ENCODE results near the gene ZSWIM2. TPM values are rescaled to one million over a fixed set of nuclear protein-coding genes. Genes with fewer than 3 reads are reported as not detected.
"Not testable (repeated sequence)": the region's sequence is repeated elsewhere in the genome, so short reads cannot be mapped to it uniquely, and the experiment has no call there.

ZSWIM2 gene
- total RNA-seq, 1 experiment from 2014 or later = not detected

DNA sequence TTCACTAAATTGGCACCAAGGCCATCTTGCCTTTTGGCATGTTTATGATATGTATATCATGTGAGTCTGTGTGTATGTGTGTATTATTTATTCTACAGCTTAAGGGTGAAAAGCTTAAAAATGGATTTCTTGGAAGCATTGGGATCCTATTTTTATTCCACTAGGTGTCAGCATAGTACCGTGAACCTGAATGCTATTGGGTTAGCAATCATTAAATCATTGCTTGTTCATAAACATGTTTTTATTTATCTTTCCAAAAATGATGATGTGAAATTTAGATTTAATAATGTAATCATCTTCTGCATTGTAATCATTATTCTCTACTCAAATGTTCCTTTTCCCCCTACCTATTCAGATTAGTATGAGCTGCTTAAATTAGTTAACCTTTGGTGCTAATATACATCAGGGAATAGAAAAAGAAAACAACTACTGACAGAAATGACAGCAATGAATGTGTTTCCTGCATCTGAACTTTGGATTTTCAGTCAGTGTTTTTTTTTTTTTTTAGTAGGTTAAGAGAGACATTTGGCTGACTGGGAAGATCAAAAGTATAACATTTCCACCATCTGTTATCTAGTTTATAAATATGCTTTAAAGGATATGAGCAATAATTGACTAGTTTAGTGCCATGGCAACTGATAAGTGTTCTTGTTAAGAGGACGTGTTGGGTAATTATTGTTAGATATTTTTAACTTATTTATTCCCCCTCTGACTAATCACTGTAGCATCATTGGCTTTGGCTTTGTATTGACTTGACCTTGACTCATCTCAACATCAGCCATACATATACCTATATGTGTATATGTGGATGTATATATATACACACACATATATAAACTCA lies 14.1 kb upstream of the ZSWIM2 start:
- H3K36me3 ChIP-seq = no peaks in the 10 kb centered on the region
- peaks cover 4% of the 10 kb centered on the region; the same call in 1 of the 2 replicates for H3K9me3 ChIP-seq
- no peaks in the 10 kb centered on the region for H3K27me3 ChIP-seq
- DNase-seq = no peak
- no peak overlapping the region for H3K4me3 ChIP-seq

DNA sequence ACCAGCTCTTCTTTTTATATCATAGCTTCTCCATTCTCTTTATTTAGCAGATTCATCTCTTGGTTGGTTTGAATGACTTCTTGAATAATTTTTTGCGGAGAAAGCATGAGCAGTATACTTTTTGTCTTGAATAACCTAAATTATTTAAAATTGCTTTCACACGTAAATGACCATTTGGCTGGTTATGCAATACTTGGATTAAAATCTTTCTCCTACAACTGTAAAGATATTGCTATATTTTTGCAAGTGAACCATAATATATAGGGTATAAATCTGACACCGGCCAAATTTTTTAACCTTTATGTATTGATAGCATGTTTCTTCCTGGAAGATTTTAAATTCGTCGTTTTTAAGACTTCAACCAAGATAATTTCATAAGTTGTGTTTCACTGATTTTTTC lies 6.2 kb upstream of the ZSWIM2 start:
- H3K9me3 ChIP-seq = no peaks in the 10 kb centered on the region; the same call in 1 of the 2 replicates
- H3K4me3 ChIP-seq = no peak overlapping the region
- no peaks in the 10 kb centered on the region for H3K36me3 ChIP-seq
- DNase-seq = no peak
- no peaks in the 10 kb centered on the region for H3K27me3 ChIP-seq

DNA sequence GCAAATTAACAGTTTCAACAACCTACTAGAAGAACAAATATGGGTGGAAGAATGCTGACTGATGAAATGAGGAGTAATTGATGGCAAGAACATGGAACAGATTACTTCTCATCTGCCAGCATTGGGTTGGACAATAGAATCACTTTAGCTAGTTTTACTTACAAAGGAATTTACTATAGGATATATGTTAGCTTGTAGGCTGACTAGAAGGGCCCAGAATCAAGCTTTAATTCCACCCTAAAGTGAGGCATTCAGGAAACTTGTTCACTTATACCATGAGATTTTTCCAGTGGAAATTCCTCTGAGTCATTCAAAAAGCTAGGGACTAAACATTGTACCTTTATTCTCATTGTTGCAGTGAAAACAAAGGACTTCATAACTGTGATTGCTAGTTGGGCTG lies 5.0 kb upstream of the ZSWIM2 start:
- Histone ChIP-seq H3K4me3 (no peak overlapping the region), H3K9me3 (no peaks in the 10 kb centered on the region; the same call in 1 of the 2 replicates), H3K36me3 (no peaks in the 10 kb centered on the region), H3K27me3 (no peaks in the 10 kb centered on the region)
- no peak for DNase-seq

DNA sequence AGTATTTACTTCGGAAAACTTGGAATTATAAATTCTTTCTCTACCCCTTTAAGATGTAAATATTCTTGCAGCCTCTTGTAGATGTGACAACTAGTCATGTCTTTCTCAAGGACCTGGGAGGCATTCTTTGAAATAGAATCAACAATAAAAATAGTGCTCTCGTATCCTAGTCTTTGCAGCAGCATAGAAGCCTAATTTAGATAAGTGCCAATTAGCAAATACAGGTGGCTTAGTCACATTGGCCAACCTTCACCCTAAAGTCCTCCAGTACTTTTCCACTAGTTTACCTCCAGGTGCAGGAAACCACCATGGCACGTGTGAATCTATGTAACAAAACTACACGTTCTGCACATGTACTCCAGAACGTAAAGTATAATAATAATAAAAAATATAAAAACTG lies 3.5 kb upstream of the ZSWIM2 start:
- DNase-seq = no peak
- no peaks in the 10 kb centered on the region for H3K27me3 ChIP-seq
- H3K36me3 ChIP-seq = no peaks in the 10 kb centered on the region
- H3K4me3 ChIP-seq = no peak overlapping the region
- no peaks in the 10 kb centered on the region; the same call in 1 of the 2 replicates for H3K9me3 ChIP-seq

DNA sequence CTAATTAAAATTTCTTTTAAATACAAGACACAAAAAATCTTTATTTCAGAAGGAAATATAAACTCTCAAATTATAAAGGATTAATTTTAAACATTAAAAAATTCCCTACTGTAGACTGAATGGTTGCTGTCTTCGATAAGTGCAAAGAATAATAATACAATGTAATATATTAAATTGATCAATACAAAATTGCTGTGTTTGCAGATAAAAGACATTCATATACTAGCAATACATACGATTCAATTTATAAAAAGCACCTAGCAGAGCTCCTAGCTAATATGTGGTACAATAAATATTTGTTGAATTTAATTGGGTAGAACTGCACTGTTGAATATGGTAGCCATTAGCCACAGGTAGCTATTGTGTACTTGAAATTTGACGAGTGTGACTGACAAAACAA lies 6.6 kb downstream of the ZSWIM2 start:
- Histone ChIP-seq H3K9me3 (no peaks in the 10 kb centered on the region), H3K36me3 (no peaks in the 10 kb centered on the region), H3K4me3 (no peak overlapping the region), H3K27me3 (no peaks in the 10 kb centered on the region)
- DNase-seq = no peak

DNA sequence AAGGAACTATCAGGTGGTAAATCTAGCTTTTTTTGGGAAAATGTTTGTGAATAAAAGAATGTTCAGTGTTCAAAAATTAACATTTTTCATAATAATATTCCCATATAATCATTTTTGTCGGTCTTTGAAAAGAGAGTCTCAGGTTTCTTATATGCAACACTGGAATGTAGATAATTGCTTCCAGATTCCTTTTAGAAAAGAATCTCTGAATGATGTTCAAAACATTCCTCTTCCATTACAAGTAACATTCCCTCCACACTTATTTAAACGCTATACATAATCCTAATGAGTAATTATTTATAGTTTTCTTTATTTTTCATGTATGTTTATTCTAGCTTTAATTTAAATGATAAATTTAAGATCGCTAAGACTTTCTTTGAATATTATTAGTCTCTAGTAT lies 7.0 kb downstream of the ZSWIM2 start:
- no peaks in the 10 kb centered on the region for H3K9me3 ChIP-seq
- no peaks in the 10 kb centered on the region for H3K27me3 ChIP-seq
- no peak for DNase-seq
- H3K4me3 ChIP-seq = no peak overlapping the region
- H3K36me3 ChIP-seq = no peaks in the 10 kb centered on the region

DNA sequence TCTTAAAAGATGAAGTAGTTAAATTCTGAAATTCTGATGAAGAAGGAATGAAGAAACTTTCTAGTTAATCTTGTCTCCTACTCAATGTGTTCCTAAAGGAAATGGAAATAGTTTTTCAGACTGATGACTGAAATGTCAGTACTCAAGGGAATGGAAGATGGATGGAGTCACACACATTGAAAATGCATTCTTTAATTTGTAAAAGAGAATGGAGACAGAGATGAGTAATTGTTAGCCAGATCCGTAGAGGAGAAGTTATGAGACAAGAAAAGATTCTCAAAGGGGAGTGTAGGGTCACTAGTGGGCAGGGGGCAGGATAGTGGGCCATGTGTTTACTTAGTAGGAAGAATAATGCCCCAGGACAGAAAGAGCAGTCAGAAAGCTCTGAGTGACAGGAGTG lies 13.3 kb downstream of the ZSWIM2 start:
- no peak for DNase-seq
- no peaks in the 10 kb centered on the region for H3K9me3 ChIP-seq
- H3K4me3 ChIP-seq = no peak overlapping the region
- H3K36me3 ChIP-seq = no peaks in the 10 kb centered on the region
- H3K27me3 ChIP-seq = no peaks in the 10 kb centered on the region

DNA sequence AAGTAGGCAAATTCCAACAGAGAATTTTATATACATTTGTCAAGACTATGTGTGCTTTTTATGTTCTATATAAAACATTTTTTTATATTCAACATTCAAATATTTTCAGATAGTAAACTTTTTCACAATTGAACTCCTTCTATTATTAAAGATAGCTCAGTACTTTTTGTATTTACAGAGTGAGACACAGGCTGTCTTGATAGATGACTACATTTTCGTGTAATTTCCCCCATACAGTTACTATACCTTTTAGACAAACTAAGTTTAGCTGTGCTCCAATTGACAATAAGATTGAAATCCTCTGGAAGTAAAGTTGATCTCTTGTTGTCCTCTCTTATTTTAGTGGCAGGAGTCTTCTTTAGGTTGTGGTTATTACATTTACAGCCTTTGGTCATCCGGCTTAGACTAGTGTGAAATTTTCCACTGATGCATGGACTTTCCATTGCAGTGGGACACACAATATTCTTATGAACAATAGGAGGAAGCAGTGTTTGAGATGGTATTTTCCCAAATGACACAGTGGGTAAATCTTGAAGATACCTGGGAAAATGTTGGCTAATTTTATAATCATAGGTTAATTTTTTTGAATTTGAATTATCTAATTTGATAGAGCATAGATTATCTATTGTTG lies 21.0 kb downstream of the ZSWIM2 start:
- Histone ChIP-seq H3K36me3 (no peaks in the 10 kb centered on the region), H3K4me3 (no peak overlapping the region), H3K27me3 (no peaks in the 10 kb centered on the region), H3K9me3 (no peaks in the 10 kb centered on the region)
- no peak for DNase-seq

DNA sequence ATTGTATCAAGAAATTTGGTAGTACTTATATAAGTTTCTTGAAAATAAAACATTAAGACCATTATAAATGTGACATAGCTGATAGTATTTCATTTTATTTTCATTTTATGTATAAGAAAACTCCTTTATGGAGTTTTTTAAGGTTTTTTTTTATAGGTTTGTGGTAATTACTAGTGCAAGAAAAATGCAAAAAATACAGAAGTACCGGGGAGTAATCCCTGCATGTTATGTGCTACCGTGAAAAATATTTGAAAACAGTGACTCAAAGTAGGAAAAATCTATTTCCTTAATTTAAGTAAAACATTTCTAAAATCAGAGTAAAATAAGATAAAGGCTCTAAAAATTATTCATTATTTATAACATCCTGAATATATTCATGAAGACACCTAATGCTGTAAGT lies 21.6 kb downstream of the ZSWIM2 start:
- no peaks in the 10 kb centered on the region for H3K27me3 ChIP-seq
- no peaks in the 10 kb centered on the region for H3K9me3 ChIP-seq
- no peak overlapping the region for H3K4me3 ChIP-seq
- no peaks in the 10 kb centered on the region for H3K36me3 ChIP-seq
- no peak for DNase-seq

DNA sequence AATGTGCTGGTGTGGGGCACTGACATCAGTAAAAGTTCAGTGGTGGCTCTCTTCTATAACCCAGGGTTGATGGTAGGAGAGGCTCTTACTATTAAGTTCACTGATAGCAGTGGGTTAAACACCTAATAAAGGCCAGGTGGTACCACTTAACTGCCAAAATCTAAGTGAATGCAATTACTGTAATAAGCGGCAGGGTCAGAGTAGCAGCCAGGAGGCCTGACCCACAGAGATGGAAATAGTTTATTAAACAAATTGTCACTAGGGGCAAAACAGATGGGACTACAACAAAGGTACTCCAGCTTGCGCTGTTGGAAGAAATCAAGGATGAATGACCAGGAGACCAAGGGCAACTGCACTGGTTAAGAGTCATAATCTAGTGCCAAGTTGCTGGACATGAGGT lies 26.6 kb downstream of the ZSWIM2 start:
- H3K9me3 ChIP-seq = no peaks in the 10 kb centered on the region
- no peaks in the 10 kb centered on the region for H3K36me3 ChIP-seq
- H3K4me3 ChIP-seq = no peak overlapping the region
- H3K27me3 ChIP-seq = no peaks in the 10 kb centered on the region
- DNase-seq = no peak

DNA sequence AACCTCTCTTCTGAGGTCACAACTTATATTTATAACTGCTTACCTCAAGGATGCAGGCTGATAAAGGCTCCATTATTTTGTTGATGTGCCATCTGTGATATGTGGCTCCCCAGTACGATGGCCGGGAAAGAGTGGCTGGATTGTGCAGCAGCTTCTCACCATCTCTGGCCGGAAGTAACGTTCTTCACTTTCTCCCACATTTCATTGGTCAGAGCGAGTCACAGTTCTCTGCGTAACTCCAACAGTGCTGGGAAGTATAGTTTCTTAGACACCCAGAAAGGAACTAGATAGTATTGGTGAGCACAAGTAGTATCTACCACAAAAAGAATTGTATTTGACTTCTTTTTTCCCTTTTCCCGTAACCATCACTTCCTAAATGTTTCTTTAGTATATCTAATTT lies 28.7 kb downstream of the ZSWIM2 start:
- no peak for DNase-seq
- H3K27me3 ChIP-seq = no peaks in the 10 kb centered on the region
- H3K4me3 ChIP-seq = no peak overlapping the region
- no peaks in the 10 kb centered on the region for H3K9me3 ChIP-seq
- H3K36me3 ChIP-seq = no peaks in the 10 kb centered on the region

DNA sequence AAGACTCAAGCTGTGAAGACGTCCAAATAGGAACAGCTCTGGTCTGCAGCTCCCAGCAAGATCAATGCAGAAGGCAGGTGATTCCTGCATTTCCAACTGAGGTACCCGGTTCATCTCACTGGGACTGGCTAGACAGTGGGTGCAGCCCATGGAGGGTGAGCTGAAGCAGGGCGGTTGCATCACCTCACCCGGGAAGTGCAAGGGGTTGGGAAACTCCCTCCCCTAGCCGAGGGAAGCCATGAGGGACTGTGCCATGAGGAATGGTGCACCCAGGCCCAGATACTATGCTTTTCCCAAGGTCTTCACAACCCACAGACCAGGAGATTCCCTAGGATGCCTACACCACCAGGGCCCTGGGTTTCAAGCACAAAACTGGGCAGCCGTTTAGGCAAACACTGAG lies 37.2 kb downstream of the ZSWIM2 start:
- not testable (repeated sequence) for H3K4me3 ChIP-seq, H3K9me3 ChIP-seq, H3K36me3 ChIP-seq, H3K27me3 ChIP-seq, DNase-seq

DNA sequence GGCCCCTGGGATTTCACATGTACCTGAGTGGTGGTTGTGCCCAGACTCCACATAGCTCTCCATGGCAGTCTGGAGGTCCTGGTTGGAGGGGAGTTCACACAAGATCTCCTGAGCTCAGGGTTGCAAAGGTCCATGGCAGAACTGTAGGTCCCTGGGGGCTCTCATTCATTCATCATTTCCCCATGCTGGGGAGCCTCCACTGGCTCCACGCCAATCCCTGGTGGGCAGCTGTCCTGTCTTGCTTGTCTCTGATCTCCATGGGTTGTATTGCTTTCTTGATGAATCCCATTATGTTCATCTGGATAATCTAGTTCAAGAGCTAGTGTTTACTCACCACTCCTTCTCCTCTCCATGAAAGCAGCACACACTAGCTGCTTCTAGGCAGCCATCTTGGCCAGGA lies 42.4 kb downstream of the ZSWIM2 start:
- H3K4me3 ChIP-seq = no peak overlapping the region
- no peak for DNase-seq

DNA sequence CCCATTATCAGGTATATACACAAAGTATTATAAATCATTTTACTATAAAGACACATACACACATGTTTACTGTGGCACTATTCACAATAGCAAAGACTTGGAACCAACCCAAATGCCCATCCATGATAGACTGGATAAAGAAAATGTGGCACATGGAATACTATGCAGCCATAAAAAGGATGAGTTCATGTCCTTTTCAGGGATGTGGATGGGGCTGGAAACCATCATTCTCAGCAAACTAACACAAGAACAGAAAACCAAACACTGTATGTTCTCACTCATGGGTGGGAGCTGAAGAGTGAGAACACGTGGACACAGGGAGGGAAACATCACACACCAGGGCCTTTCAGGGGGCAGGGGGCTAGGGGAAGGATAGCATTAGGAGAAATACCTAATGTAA lies 50.4 kb downstream of the ZSWIM2 start:
- not testable (repeated sequence) for H3K27me3 ChIP-seq, DNase-seq, H3K9me3 ChIP-seq, H3K36me3 ChIP-seq, H3K4me3 ChIP-seq

More for the DNA sequence above, 42.4 kb downstream of the ZSWIM2 start:
- Histone ChIP-seq H3K36me3 (no peaks in the 10 kb centered on the region), H3K27me3 (no peaks in the 10 kb centered on the region), H3K9me3 (peaks cover 15% of the 10 kb centered on the region)

DNA sequence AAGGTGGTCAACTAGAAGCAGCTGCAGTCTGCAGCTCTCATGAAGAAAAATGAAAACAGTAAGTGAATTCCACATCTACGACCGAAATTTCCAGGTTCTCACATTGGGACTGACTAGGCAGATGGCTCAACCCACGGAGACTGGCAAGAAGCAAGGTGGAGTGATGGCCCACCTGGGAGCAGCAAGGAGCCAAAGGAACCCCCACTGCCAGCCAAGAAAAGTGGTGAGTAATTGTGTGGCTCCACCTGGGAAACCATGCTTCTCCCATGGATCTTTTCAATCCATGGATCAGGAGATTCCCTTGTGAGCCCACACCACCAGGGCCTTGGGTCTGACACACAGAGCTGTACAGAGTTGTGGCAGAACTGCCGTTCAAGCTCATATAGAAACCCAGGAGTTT lies 64.0 kb downstream of the ZSWIM2 start:
- Histone ChIP-seq H3K9me3 (peaks cover 5% of the 10 kb centered on the region), H3K4me3 (no peak overlapping the region), H3K36me3 (no peaks in the 10 kb centered on the region), H3K27me3 (no peaks in the 10 kb centered on the region)
- DNase-seq = no peak

DNA sequence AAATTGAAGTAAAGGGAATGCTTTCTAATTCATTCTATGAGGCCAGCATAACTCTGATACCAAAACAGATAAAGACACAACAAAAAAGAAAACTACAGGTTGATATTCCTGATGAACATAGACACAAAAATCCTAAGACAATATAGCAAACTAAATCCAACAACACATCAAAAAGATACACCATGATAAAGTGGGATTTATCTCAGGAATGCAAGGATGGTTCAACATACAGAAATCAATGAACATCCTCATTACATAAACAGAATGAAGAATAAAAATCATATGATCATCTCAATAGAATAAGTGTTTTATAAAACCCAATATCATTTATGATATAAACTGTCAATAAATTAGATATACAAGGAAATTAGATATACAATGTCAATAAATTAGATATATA lies 65.7 kb downstream of the ZSWIM2 start:
- no peaks in the 10 kb centered on the region for H3K27me3 ChIP-seq

DNA sequence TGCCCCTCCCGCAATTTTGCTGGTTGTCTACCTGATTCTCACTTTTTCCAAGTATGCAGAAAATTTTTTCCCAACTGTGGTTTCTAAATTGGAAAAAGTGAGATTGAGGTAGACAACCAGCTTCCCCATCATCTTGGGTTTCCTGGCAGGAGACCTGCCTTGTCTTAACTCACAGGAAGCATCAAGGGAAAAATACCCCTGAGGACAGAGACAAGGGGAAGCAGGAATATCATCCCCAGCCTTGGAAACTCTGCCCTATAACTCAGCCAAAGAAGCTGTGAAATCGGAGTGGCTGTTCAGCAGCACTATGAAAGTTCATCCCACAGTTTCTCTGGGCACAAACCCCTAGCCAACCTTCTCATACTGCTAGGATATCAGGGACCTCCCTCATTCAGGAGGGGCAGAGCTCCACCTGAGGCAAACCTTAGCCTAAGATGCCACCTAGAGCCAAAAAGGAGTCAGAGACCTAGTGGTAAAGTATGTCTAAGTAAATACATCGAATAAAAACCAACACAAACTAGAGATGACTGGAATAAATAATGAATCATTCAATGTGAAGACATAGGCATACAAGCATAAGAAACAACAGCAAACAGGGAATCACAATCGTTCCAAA lies 68.2 kb downstream of the ZSWIM2 start:
- H3K9me3 ChIP-seq = peaks cover 5% of the 10 kb centered on the region
- DNase-seq = peak; percentile 9
- H3K36me3 ChIP-seq = no peaks in the 10 kb centered on the region
- no peak overlapping the region for H3K4me3 ChIP-seq
- no peaks in the 10 kb centered on the region for H3K27me3 ChIP-seq

More for the DNA sequence above, 65.7 kb downstream of the ZSWIM2 start:
- no peak for DNase-seq
- no peak overlapping the region for H3K4me3 ChIP-seq
- no peaks in the 10 kb centered on the region for H3K36me3 ChIP-seq
- peaks cover 5% of the 10 kb centered on the region for H3K9me3 ChIP-seq

Measured in MG63 (cell line).